GM19035 (cell line): ENCODE data around the gene NDUFA6.
A peak's percentile ranks its signal among the peaks of the same experiment; 100 is the strongest.
"Not testable (repeated sequence)": the region's sequence is repeated elsewhere in the genome, so short reads cannot be mapped to it uniquely, and the experiment has no call there.

ENCODE experiments used
- ATAC-seq: cut with Tn5 transposase; IDR thresholded peaks from one replicate; pipeline ENCODE4 v1.9.1; 2021; ENCODE audit not compliant: unreplicated experiment

NDUFA6 gene

DNA sequence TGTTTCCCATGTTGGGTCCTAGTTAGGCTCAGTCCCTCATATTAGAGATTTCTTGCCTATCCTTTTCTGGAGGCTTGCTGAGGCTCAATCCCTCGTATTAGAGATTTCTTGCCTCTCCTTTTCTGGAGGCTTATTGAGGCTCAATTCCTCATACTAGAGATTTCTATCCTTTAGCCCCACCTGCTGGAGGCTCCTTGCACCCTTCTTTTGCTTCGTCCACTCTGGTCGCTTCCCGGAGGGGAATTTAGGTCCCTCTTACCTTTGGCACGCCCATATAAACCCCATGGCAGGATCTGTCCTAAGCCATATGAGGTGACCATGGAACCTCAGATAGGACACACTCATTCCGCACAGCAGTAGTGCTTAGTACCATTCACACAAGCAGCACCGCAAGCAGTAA, 24.1 kb upstream of the NDUFA6 start:
- ATAC-seq: no peak

GRCh38 chr22:42112793-42113192, 22.2 kb upstream of the NDUFA6 start:
- ATAC-seq: not testable (repeated sequence)

DNA sequence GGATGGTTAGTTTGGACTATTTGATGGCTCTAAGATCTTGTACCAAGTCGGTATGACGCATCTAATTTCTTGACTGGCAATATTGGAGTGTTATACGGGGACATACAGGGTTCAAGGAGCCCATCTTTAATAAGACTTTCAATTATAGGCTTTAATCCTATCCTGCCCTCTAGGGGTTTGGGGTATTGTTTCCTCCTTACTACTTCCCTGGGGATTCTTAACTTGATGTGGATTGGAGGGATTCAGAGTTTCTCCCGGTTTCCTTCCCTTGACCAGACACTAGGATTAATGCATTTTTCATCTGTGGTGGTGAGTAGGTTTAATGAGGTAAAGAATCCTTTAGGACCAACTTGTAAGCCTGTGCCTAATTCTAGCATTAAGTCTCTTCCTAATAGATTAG, 21.2 kb upstream of the NDUFA6 start:
- no peak for ATAC-seq

DNA sequence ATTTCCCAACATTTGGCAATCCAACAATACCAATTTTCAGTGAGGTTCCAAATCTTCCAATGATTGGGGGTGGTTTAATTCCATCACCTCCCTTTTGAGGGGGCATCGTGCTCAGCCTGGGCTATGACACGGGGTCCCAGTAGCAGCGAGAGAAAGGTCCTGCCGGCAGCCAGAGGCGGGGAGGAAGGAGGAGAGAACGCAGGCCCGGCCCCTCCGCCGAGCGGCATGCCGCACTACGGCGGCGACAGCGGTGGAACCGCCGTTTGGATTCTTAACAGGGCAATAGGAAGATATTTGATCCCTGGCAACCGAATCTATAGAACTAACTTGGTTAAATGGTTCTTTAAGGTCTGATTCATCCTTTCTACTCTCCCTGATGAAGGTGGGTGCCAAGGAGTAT, 18.3 kb upstream of the NDUFA6 start:
- ATAC-seq: no peak

GRCh38 chr22:42104332-42104860, 13.8 kb upstream of the NDUFA6 start:
- not testable (repeated sequence) for ATAC-seq

- no peak for ATAC-seq
These were observed 10.6 kb upstream of the NDUFA6 start for GRCh38 chr22:42101199-42101598.

- ATAC-seq: no peak
These were observed 847 bp upstream of the NDUFA6 start for GRCh38 chr22:42091455-42091782.

GRCh38 chr22:42086051-42086450, 4.5 kb downstream of the NDUFA6 start:
- ATAC-seq: no peak

GRCh38 chr22:42084874-42085273, 5.7 kb downstream of the NDUFA6 start:
- no peak for ATAC-seq

DNA sequence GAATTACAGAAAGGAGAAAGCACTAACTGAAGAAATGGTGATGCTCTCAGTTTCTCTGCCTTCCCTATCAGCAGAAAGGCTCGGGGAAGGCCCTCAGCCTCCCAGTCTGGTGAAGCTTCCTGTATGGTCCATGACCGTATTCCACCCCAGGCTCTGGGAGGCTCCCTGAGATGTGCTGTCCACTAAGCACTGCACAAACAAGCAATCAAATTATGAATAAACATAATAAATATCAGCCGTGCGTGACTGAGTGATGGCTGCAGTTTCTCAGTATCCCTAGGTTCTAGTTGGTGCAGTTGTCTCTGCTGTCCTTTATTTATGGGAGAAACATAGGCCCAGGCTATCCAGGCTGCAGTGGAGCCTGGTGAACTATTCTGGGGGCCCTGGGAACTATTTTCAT, 7.5 kb downstream of the NDUFA6 start:
- ATAC-seq: no peak

DNA sequence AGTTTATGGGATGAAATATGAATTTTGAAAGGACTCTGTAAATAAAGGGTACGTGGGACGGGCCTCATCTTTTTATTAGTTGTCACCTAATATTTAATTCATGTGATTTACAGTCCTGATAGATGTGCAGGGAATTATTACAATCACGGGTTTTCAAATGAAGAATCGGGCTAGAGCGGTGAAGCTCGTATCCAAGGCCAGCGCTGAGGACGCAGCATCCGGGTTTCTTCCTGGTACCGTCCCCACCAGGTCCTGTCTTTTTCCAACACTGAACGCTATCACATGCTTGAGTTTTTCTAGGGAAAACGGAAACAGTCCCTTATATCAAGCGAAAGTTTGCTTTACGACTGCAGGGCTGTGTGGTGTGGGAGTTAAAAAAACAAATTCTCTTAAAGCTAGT, 10.3 kb downstream of the NDUFA6 start:
- ATAC-seq: no peak

DNA sequence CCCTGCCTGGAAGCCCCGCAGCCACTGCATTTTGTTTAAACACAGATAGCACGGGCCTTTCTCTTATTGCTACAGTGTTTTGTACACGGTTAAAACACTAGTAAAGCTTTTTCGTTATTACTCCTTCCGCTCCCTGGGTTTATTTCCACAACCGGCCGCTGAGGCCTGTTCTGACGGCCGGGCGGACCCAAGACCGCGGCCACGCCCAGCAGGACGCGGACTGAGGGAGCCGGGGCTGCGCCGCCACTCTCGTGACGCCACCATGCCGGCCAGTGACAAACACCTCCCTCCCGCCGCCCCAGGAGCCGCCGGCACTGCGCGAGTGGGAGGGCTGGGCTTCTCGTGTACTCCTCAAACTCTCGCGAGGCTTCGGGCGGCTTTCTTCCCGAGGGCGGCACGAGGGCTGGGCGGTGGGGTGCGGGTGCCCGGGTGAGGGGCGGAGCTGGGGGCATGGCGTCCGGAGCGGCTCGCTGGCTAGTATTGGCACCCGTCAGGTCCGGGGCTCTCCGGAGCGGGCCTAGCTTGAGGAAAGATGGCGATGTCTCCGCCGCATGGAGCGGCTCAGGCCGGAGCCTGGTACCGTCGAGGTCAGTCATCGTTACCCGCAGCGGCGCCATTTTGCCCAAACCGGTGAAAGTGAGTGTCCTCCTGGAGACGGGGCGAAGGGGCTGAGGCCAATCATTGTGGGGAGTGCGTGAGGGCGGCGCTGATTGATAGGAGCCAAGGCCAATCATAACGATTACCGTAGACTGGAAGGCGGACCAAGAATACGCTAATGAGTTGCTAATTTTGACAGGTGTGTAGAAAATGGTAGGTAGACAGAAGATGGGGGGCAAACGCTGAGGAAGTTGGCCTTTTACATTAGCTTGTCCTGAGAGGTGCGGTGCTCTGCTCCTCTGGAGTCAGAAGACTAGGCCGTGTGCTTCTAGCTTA, 11.0 kb downstream of the NDUFA6 start, which contains the start of gene SMDT1:
Gene SMDT1 (plus strand): TSS at position 382 of the 933 bp plus-strand sequence. CDS start 69 bp downstream, at position 451.
- ATAC-seq: peak; percentile 83

- no peak for ATAC-seq
These were observed 11.9 kb downstream of the NDUFA6 start for GRCh38 chr22:42078469-42079318.

GRCh38 chr22:42077486-42078125, 13.0 kb downstream of the NDUFA6 start:
- no peak for ATAC-seq

GRCh38 chr22:42076764-42077485, 13.6 kb downstream of the NDUFA6 start:
- no peak for ATAC-seq

GRCh38 chr22:42074846-42075676, 15.5 kb downstream of the NDUFA6 start:
- ATAC-seq: no peak

DNA sequence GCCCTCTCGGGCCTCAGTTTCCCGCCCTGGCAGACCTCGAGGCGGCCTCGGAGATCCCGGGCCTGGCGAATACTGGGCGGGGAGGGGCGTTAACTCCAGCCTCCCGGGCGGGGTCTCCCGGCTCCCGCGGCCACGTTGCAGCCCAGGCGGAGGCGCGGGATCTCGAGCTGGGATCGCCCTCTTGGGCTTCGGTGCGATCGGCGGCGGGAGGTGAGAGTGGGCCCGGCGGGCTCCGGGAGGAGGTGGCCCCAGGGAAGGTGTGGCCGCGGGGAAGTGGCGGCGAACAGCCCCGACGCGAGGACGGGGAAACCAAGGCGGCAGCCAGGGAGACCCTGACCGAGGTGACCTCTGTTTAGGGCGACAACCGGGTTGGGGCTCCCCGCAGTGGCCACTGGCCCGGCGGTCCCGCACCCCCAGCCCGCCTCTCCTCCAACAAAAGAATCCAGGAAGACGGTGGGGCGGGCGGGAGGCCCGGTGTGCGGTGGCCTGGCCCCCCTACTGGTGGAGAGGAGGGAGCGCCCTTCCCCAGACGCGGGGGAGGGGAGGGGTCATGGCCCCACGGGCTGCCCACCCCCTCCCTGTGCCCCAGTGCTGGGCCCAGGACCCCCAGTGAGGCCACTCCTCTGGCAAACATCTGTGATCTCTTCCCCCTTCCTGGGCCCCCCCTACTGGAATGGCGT, 16.3 kb downstream of the NDUFA6 start, which contains the start of gene PHETA2:
Gene PHETA2 (plus strand): TSS at position 117 of the 680 bp plus-strand sequence. CDS start 3,046 bp downstream, outside the sequence.
- no peak for ATAC-seq

- no peak for ATAC-seq
These were observed 16.9 kb downstream of the NDUFA6 start for GRCh38 chr22:42073621-42074041.
